Neural cell (in vitro differentiated cells): ENCODE results near the gene SLC25A25. TPM values are rescaled to one million over a fixed set of nuclear protein-coding genes. Genes with fewer than 3 reads are reported as not detected.
A peak's percentile ranks its signal among the peaks of the same experiment; 100 is the strongest.

Experiments
- H2AFZ ChIP-seq: fragments of 200-600, 300-800 bp; sonication (generic), shearing (Covaris generic); 2 replicates; pipeline ENCODE4 v1.6.0; 2014; ENCODE audit warnings: low read depth, mild to moderate bottlenecking, antibody characterized with exemption, low read length, moderate library complexity
- H3F3A ChIP-seq: fragments of 200-600 bp; shearing (Covaris generic); 2 replicates; pipeline ENCODE4 v1.6.1; 2016; ENCODE audit warnings: mild to moderate bottlenecking, moderate library complexity, mixed read lengths, antibody characterized with exemption, low read length; ENCODE audit not compliant: insufficient read depth, poor library complexity, severe bottlenecking
- H3K27ac ChIP-seq: fragments of 200-600, 300-800 bp; sonication (generic), shearing (Covaris generic); 2 replicates; pipeline ENCODE4 v1.5.1; 2014; ENCODE audit warnings: mild to moderate bottlenecking, low read length, moderate library complexity
- H3K27me3 ChIP-seq: fragments of 300-800, 200-600 bp; sonication (generic), shearing (Covaris generic); 2 replicates; pipeline ENCODE4 v1.6.0; 2014; ENCODE audit warnings: mild to moderate bottlenecking, low read depth, low read length, moderate library complexity; ENCODE audit not compliant: insufficient read depth
- H3K36me3 ChIP-seq: fragments of 300-800, 200-600 bp; sonication (generic), shearing (Covaris generic); 2 replicates; pipeline ENCODE4 v1.5.1; 2014; ENCODE audit warnings: mild to moderate bottlenecking, antibody characterized with exemption, low read length, moderate library complexity; ENCODE audit not compliant: insufficient read depth
- H3K4me2 ChIP-seq: fragments of 300-800, 200-600 bp; sonication (generic), shearing (Covaris generic); 2 replicates; pipeline ENCODE4 v1.6.0; 2014; ENCODE audit warnings: mild to moderate bottlenecking, low read length
- H3K4me3 ChIP-seq: fragments of 300-800, 200-600 bp; sonication (generic), shearing (Covaris generic); 2 replicates; pipeline ENCODE4 v1.5.1; 2014; ENCODE audit warnings: mild to moderate bottlenecking, low read length, moderate library complexity
- H3K79me2 ChIP-seq: fragments of 200-600 bp; shearing (Covaris generic); replicated peaks from 2 replicates; pipeline ENCODE4 v1.6.0; 2014; ENCODE audit warnings: mild to moderate bottlenecking, low read length, moderate library complexity; ENCODE audit not compliant: insufficient read depth
- H3K9ac ChIP-seq: fragments of 300-800, 200-600 bp; sonication (generic), shearing (Covaris generic); 2 replicates; pipeline ENCODE4 v1.6.1; 2016; ENCODE audit warnings: mild to moderate bottlenecking, low read length, mixed read lengths
- H3K9me2 ChIP-seq: fragments of 200-600 bp; shearing (Covaris generic); 2 replicates; pipeline ENCODE4 v1.6.1; 2016; ENCODE audit warnings: mild to moderate bottlenecking, low read length, mixed read lengths; ENCODE audit not compliant: insufficient read depth
- H3K9me3 ChIP-seq: fragments of 200-600, 300-800 bp; sonication (generic), shearing (Covaris generic); 2 replicates; pipeline ENCODE4 v1.6.1; 2016; ENCODE audit warnings: mild to moderate bottlenecking, mixed run types, low read length, moderate library complexity, mixed read lengths
- H4K20me1 ChIP-seq: fragments of 200-600 bp; shearing (Covaris generic); 2 replicates; pipeline ENCODE4 v1.6.1; 2016; ENCODE audit warnings: mild to moderate bottlenecking, mixed run types; ENCODE audit not compliant: insufficient read depth
- CTCF ChIP-seq: fragments of 450-650 bp; IDR thresholded peaks from 2 replicates; pipeline ENCODE4 v1.5.1; 2014; ENCODE audit warnings: antibody characterized with exemption, mild to moderate bottlenecking, moderate library complexity; ENCODE audit not compliant: poor library complexity, severe bottlenecking
- EP300 ChIP-seq: fragments of 450-650 bp; conservative IDR thresholded peaks from 2 replicates; pipeline ENCODE4 v1.6.1; 2014; ENCODE audit warnings: antibody characterized with exemption, mild to moderate bottlenecking, moderate library complexity; ENCODE audit not compliant: poor library complexity, severe bottlenecking
- EZH2 ChIP-seq: fragments of 200-600, 300-800 bp; shearing (Covaris generic), sonication (generic); IDR thresholded peaks from 2 replicates; pipeline ENCODE4 v1.6.1; 2014; ENCODE audit warnings: antibody characterized with exemption, low read length, borderline replicate concordance, mild to moderate bottlenecking; ENCODE audit not compliant: insufficient read depth, poor library complexity, severe bottlenecking
- MXI1 ChIP-seq: fragments of 450-650 bp; conservative IDR thresholded peaks from 2 replicates; pipeline ENCODE4 v1.6.1; 2014; ENCODE audit warnings: antibody characterized with exemption, mild to moderate bottlenecking; ENCODE audit not compliant: poor library complexity, severe bottlenecking
- POLR2AphosphoS5 ChIP-seq: IDR thresholded peaks from 2 replicates; pipeline ENCODE4 v1.6.1; 2012
- RAD21 ChIP-seq: fragments of 450-650 bp; conservative IDR thresholded peaks from 2 replicates; pipeline ENCODE4 v1.6.1; 2014; ENCODE audit warnings: antibody characterized with exemption, mild to moderate bottlenecking, moderate library complexity
- REST ChIP-seq: IDR thresholded peaks from 2 replicates; pipeline ENCODE4 v1.6.1; 2012; ENCODE audit warnings: borderline replicate concordance
- SMC3 ChIP-seq: fragments of 450-650 bp; conservative IDR thresholded peaks from 2 replicates; pipeline ENCODE4 v1.6.1; 2014; ENCODE audit warnings: antibody characterized with exemption, mild to moderate bottlenecking, moderate library complexity; ENCODE audit not compliant: poor library complexity
- TAF1 ChIP-seq: IDR thresholded peaks from 2 replicates; pipeline ENCODE4 v1.6.1; 2012; ENCODE audit warnings: low read depth
- polyA plus RNA-seq: library from polyadenylated mRNA; depleted of rRNA; stranded (reverse); fragments of >200 nt; gene quantifications from 2 replicates; pipeline ENCODE4 v1.2.3, GENCODE V29; 2014

Gene SLC25A25
- polyA plus RNA-seq, 1 donor from 2014 or later: 43.7 TPM

- no peak overlapping the region for H3K4me3 ChIP-seq
- H3K4me2 ChIP-seq: no peak overlapping the region
- no peaks in the 10 kb centered on the region for H3F3A ChIP-seq
- H2AFZ ChIP-seq: no peak overlapping the region
- H3K27me3 ChIP-seq: no peaks in the 10 kb centered on the region
- H3K9me3 ChIP-seq: no peaks in the 10 kb centered on the region
- TF ChIP-seq REST: no peak
- peaks cover 11% of the 10 kb centered on the region for H3K79me2 ChIP-seq
- H4K20me1 ChIP-seq: no peaks in the 10 kb centered on the region
- H3K9me2 ChIP-seq: no peaks in the 10 kb centered on the region
- no peaks in the 10 kb centered on the region for H3K36me3 ChIP-seq
- no peak overlapping the region for H3K9ac ChIP-seq
- no peak overlapping the region for H3K27ac ChIP-seq
These were observed 55.5 kb downstream of the SLC25A25 start for GRCh38 chr9:128123451-128124080.

GRCh38 chr9:128124451-128124850 is 56.4 kb downstream of the SLC25A25 start:
- Histone ChIP-seq H3K4me2 (no peak overlapping the region), H3K4me3 (no peak overlapping the region), H3K9ac (no peak overlapping the region), H2AFZ (no peak overlapping the region), H3K79me2 (peaks cover 11% of the 10 kb centered on the region), H3K27ac (no peak overlapping the region), H3F3A (no peaks in the 10 kb centered on the region), H3K27me3 (no peaks in the 10 kb centered on the region), H4K20me1 (no peaks in the 10 kb centered on the region), H3K36me3 (no peaks in the 10 kb centered on the region), H3K9me2 (no peaks in the 10 kb centered on the region), H3K9me3 (no peaks in the 10 kb centered on the region)
- no peak for TF ChIP-seq RAD21
- TF ChIP-seq EZH2: no peak

- Histone ChIP-seq H3K4me2 (no peak overlapping the region), H3K4me3 (peak overlapping the region; percentile 98), H3K27ac (no peak overlapping the region)
These were observed 57.0 kb downstream of the SLC25A25 start for GRCh38 chr9:128124873-128125579.

More at GRCh38 chr9:128124873-128125579, 57.0 kb downstream of the SLC25A25 start:
- Histone ChIP-seq H3K9me3 (no peaks in the 10 kb centered on the region), H2AFZ (no peak overlapping the region), H3F3A (no peaks in the 10 kb centered on the region), H3K36me3 (no peaks in the 10 kb centered on the region), H3K9me2 (no peaks in the 10 kb centered on the region), H3K27me3 (no peaks in the 10 kb centered on the region), H3K79me2 (peaks cover 11% of the 10 kb centered on the region), H4K20me1 (no peaks in the 10 kb centered on the region), H3K9ac (no peak overlapping the region)
- TF ChIP-seq REST (no peak), SMC3 (no peak), EZH2 (no peak), POLR2AphosphoS5 (no peak), RAD21 (no peak), CTCF (no peak), EP300 (no peak), MXI1 (no peak), TAF1 (no peak)
